ENCODE data around the gene ABHD8.
"Not testable (repeated sequence)": the region's sequence is repeated elsewhere in the genome, so short reads cannot be mapped to it uniquely, and the experiment has no call there.

The ABHD8 gene

DNA sequence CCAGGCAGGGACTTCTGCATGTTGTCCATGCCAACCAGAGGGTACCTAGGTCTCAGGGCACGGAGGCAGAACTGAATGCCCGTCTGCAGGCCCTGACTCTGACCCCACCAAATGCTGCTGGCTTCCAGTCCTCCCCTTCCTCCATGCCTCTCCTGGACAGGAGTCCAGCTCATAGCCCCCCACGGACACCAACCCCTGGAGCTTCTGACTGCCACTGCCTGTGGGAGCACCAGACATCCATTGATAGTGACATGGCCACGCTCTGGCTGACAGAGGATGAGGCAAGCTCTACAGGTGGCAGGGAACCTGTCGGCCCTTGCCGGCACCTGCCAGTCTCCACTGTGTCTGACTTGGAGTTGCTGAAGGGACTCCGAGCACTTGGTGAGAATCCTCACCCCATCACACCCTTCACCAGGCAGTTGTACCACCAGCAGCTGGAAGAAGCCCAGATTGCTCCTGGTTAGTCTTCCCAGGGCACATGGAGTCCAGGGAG lies 19.7 kb downstream of the ABHD8 start:
- no peak for DNase-seq (ENCODE audit: low read depth)
- H3K4me3 ChIP-seq (ENCODE audit: low read depth, low read length), result no peak overlapping the region
- TF ChIP-seq, protein P1, sequence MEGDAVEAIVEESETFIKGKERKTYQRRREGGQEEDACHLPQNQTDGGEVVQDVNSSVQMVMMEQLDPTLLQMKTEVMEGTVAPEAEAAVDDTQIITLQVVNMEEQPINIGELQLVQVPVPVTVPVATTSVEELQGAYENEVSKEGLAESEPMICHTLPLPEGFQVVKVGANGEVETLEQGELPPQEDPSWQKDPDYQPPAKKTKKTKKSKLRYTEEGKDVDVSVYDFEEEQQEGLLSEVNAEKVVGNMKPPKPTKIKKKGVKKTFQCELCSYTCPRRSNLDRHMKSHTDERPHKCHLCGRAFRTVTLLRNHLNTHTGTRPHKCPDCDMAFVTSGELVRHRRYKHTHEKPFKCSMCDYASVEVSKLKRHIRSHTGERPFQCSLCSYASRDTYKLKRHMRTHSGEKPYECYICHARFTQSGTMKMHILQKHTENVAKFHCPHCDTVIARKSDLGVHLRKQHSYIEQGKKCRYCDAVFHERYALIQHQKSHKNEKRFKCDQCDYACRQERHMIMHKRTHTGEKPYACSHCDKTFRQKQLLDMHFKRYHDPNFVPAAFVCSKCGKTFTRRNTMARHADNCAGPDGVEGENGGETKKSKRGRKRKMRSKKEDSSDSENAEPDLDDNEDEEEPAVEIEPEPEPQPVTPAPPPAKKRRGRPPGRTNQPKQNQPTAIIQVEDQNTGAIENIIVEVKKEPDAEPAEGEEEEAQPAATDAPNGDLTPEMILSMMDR (IDR thresholded peaks at IDR 0.05; ENCODE audit: low read depth, low read length, missing control alignments), result no peak

DNA sequence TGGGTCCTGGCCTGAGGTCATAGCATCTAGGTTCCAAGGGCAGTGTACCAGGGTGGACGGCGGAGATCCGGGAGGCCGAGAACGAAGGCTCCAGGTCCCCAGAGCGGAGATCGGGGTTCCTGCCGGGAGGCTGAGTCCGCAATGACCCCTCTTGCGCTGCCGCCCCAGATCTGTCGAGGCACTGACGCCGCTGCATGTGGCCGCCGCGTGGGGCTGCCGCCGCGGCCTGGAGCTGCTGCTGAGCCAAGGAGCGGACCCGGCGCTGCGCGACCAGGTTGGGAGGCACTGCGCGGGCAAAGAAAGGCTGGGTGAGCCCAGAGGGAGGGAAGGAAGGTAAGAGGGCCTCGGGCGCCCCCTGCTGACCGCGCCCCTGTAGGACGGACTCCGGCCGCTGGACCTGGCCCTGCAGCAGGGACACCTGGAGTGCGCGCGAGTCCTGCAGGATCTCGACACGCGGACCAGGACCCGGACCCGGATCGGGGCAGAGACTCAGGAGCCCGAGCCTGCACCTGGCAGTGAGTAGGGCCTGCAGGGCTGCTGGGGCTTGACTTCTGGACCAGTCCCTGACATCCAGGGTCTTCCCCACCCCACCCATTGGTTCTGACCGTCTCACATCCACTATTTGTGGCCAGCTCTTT lies 20.6 kb downstream of the ABHD8 start:
- DNase-seq (ENCODE audit: low read depth), result peak; percentile 44
- TF ChIP-seq, protein P1 (IDR thresholded peaks at IDR 0.05; ENCODE audit: low read depth, low read length, missing control alignments), result peak; percentile 89
- peak overlapping the region; percentile 73 for H3K4me3 ChIP-seq (ENCODE audit: low read depth, low read length)

DNA sequence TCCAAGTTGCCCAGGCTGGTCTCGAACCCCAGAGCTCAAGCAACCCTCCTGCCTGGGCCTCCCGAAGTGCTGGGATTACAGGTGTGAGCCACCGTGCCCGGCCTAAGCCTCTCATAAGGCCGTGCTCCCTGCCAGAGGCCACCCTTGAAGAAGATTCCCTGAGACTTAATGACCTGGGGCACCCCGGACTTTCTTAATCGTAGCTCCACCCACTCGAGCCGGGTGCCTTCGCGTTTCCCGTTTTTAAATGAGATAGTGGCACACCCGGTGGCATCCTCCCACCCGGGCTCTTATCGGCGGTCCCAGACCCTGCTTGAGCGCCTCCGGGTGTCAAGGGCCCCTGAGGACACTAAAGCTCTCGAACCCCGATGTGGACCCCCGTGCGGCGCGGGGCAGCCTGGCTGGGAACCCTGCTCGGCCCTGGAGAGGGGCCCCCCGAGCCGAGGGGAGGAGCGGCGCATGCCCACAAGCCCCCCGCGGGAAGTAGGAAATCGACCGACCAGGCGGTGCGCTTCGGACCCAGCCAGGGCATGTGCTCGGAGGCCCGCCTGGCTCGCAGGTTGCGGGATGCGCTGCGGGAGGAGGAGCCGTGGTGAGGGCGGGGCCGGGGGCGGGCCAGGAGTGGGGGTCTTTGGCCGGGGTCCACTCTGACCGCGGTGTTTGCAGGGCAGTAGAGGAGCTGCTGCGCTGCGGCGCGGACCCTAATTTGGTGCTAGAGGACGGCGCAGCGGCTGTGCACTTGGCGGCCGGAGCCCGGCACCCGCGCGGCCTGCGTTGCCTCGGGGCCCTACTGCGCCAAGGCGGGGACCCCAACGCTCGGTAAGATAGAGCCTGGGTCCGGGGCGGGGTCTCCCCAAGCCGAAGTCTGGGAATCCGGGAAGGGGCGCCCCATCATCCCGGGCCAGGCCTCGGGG lies 21.6 kb downstream of the ABHD8 start, which contains the start of gene ANKLE1:
Gene ANKLE1 (plus strand): TSS at position 511 of the 914 bp plus-strand sequence. CDS start 20 bp downstream, at position 531.
- H3K4me3 ChIP-seq (ENCODE audit: low read depth, low read length), result peak within 1 kb of the TSS; percentile 73
- TF ChIP-seq, protein P1 (IDR thresholded peaks at IDR 0.05; ENCODE audit: low read depth, low read length, missing control alignments), result no peak
- no peak for DNase-seq (ENCODE audit: low read depth)

DNA sequence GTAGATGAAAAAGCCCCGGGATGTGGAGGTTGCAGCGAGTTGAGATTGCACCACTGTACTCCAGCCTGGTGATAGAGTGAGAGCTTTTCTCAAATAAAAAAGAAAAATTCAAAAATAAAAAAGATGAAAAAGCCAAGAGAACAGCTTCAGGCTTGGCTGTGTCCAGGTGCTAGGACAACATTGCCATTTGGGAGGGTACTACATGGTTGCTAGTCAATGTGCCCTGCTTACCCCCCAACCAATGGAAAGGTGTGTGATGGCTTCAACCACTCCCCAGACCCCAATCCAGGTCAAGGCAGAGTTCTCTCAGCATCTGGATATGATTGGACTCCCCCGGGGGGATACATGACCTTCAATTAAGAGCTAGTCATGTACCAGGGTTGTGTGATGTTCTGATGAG lies 23.8 kb downstream of the ABHD8 start:
- no peak overlapping the region for H3K4me3 ChIP-seq (ENCODE audit: low read depth, low read length)
- TF ChIP-seq, protein P1 (IDR thresholded peaks at IDR 0.05; ENCODE audit: low read depth, low read length, missing control alignments), result no peak
- no peak for DNase-seq (ENCODE audit: low read depth)

DNA sequence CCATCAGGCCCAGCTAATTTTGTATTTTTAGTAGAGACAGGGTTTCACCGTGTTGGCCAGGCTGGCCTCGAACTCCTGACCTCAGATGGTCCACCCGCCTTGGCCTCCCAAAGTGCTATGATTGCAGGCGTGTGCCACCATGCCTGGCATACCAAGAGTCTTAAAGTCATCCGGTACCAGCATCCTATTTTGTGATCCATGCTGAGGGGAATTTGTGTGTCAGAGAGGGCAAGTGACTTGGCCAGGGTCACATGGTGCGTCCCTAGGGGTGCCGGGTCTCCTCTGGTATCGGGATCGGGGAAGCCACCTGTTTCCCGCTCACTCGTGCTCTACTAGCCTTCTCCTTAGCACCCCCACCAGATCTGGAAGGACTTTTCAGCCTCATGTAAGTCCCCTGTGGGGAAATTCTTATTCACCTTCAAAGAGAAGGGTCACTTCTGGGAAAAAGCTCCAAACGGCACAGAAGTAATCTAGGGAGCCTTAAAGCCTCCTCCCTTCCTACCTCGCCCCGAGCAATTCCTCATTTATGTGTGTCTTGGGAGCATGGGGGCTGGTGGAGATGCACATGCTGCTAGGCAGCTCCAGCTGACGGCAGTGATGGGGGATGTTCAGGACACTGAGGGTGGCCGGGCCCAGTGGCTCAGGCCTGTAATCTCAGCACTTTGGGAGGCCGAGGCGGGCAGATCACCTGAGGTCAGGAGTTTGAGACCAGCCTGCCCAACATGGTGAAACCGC lies 27.6 kb downstream of the ABHD8 start:
- no peak for DNase-seq (ENCODE audit: low read depth)
- TF ChIP-seq, protein P1 (IDR thresholded peaks at IDR 0.05; ENCODE audit: low read depth, low read length, missing control alignments), result no peak
- no peak overlapping the region for H3K4me3 ChIP-seq (ENCODE audit: low read depth, low read length)

DNA sequence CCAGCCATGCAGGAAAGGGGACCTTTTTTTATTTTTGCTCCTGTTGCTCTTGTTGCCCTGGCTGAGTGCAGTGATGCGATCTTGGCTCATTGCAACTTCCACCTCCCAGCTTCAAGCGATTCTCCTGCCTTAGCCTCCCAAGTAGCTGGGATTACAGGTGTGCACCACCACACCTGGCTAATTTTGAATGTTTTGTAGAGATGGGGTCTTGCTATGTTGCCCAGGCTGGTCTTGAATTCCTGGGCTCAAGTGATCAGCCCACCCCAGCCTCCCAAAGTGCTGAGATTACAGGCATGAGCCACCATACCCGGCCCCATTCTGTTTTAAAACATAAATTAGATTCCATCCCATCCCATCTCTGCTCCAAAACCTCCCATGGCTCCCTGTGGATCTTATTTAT lies 28.3 kb downstream of the ABHD8 start:
- not testable (repeated sequence) for H3K4me3 ChIP-seq (ENCODE audit: low read depth, low read length); DNase-seq (ENCODE audit: low read depth)

DNA sequence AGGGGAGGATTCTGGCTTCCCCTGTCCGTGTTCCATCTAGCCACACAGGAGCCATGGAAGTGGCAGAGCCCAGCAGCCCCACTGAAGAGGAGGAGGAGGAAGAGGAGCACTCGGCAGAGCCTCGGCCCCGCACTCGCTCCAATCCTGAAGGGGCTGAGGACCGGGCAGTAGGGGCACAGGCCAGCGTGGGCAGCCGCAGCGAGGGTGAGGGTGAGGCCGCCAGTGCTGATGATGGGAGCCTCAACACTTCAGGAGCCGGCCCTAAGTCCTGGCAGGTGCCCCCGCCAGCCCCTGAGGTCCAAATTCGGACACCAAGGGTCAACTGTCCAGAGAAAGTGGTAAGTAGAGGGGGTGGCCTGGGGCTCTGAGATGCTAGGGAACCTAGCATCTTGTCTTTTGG lies 34.5 kb downstream of the ABHD8 start:
- no peak for DNase-seq (ENCODE audit: low read depth)
- TF ChIP-seq, protein P1 (IDR thresholded peaks at IDR 0.05; ENCODE audit: low read depth, low read length, missing control alignments), result no peak
- no peak overlapping the region for H3K4me3 ChIP-seq (ENCODE audit: low read depth, low read length)
